SK-N-SH (cell line): ENCODE measurements around the gene C22orf15. TPM values are rescaled to one million over a fixed set of nuclear protein-coding genes. Genes with fewer than 3 reads are reported as not detected.
A peak's percentile ranks its signal among the peaks of the same experiment; 100 is the strongest.

Source experiments
- CTCF ChIA-PET: fragments of 300-600, 350-600 bp; formaldehyde crosslinking; extraction: SDS; loops from one replicate; lab custom pipeline; 2021; lab: Yijun Ruan, JAX
- POLR2A ChIA-PET: fragments of 350-600 bp; sonication (Branson Sonifier 250); formaldehyde crosslinking; extraction: SDS; loops from one replicate; lab custom pipeline; 2020; ENCODE audit warnings: antibody characterized with exemption, inconsistent platforms; lab: Yijun Ruan, JAX
- DNase-seq: peaks from one replicate; pipeline ENCODE4 v3.0.0; 2012
- H2AFZ ChIP-seq: fragments of 200-600 bp; sonication (generic); 2 replicates; pipeline ENCODE4 v1.8.1; 2016; ENCODE audit warnings: antibody characterized with exemption, mild to moderate bottlenecking, low read depth
- H3F3A ChIP-seq: fragments of 200-600 bp; sonication (generic); replicated peaks from 2 replicates; pipeline ENCODE3; 2016; ENCODE audit warnings: antibody characterized with exemption, mild to moderate bottlenecking; ENCODE audit not compliant: insufficient read depth
- H3K27ac ChIP-seq, 2 experiments: fragments of 200-500 bp in 1 of 2; fragments of 200-600 bp in 1 of 2; sonication (Bioruptor generic) in 1 of 2; sonication (generic), shearing (Covaris generic) in 1 of 2; 2 replicates each; pipeline versions ENCODE4 v1.5.1 to v1.6.1; 2014 to 2016; ENCODE audit warnings: low read depth in 2 of 2, inconsistent platforms in 1 of 2, low read length in 1 of 2, mild to moderate bottlenecking in 1 of 2, mixed read lengths in 1 of 2
- H3K27me3 ChIP-seq: fragments of 200-600 bp; sonication (generic), shearing (Covaris generic); 2 replicates; pipeline ENCODE4 v1.6.1; 2016; ENCODE audit warnings: mixed run types; ENCODE audit not compliant: insufficient read depth
- H3K36me3 ChIP-seq, 2 experiments: fragments of 200-500 bp in 1 of 2; fragments of 200-600 bp in 1 of 2; sonication (Bioruptor generic) in 1 of 2; sonication (generic) in 1 of 2; replicated peaks in 1 of 2; 2 replicates each; pipeline versions ENCODE3 to v1.5.1; 2014 to 2016; ENCODE audit warnings: low read length in 1 of 2, mild to moderate bottlenecking in 1 of 2; ENCODE audit not compliant: insufficient read depth in 2 of 2, control insufficient read depth in 1 of 2
- H3K4me1 ChIP-seq, 2 experiments: fragments of 200-500 bp in 1 of 2; fragments of 200-600 bp in 1 of 2; sonication (Bioruptor generic) in 1 of 2; sonication (generic), shearing (Covaris generic) in 1 of 2; 2 replicates each; pipeline versions ENCODE4 v1.5.1 to v1.6.1; 2014 to 2016; ENCODE audit warnings: low read depth in 1 of 2, low read length in 1 of 2, mixed run types in 1 of 2; ENCODE audit not compliant: insufficient read depth in 2 of 2, control insufficient read depth in 1 of 2
- H3K4me2 ChIP-seq: fragments of 200-600 bp; sonication (generic), shearing (Covaris generic); 2 replicates; pipeline ENCODE4 v1.6.1; 2017; ENCODE audit warnings: mixed run types
- H3K4me3 ChIP-seq, 2 experiments: fragments of 200-500 bp in 1 of 2; fragments of 200-600 bp in 1 of 2; sonication (Bioruptor generic) in 1 of 2; sonication (generic), shearing (Covaris generic) in 1 of 2; 2 replicates each; pipeline versions ENCODE4 v1.5.1 to v1.8.1; 2014 to 2016; ENCODE audit warnings: low read depth in 2 of 2, inconsistent platforms in 1 of 2, low read length in 1 of 2, mild to moderate bottlenecking in 1 of 2, mixed read lengths in 1 of 2, moderate library complexity in 1 of 2
- H3K79me2 ChIP-seq: fragments of 200-600 bp; sonication (generic); 2 replicates; pipeline ENCODE4 v1.8.1; 2017; ENCODE audit warnings: mild to moderate bottlenecking; ENCODE audit not compliant: insufficient read depth
- H3K9ac ChIP-seq: fragments of 200-600 bp; sonication (generic); 2 replicates; pipeline ENCODE4 v1.6.1; 2017; ENCODE audit warnings: mixed run types
- H3K9me2 ChIP-seq: fragments of 200-600 bp; sonication (generic); 2 replicates; pipeline ENCODE4 v1.6.1; 2017; ENCODE audit warnings: mixed run types
- H3K9me3 ChIP-seq: fragments of 200-600 bp; sonication (generic); 2 replicates; pipeline ENCODE4 v1.6.1; 2017; ENCODE audit warnings: mixed run types, mild to moderate bottlenecking, moderate library complexity
- H4K20me1 ChIP-seq: fragments of 200-600 bp; sonication (generic); 2 replicates; pipeline ENCODE4 v1.6.1; 2017; ENCODE audit warnings: mild to moderate bottlenecking, mixed run types; ENCODE audit not compliant: insufficient read depth
- EP300 ChIP-seq, 2 experiments: IDR thresholded peaks; 2 replicates each; pipeline versions ENCODE4 v1.4.0 to v1.6.1; 2012; ENCODE audit warnings: borderline replicate concordance in 1 of 2, low read depth in 1 of 2, low read length in 1 of 2
- FOSL2 ChIP-seq: IDR thresholded peaks from 2 replicates; pipeline ENCODE4 v1.4.0; 2012; ENCODE audit warnings: low read depth, mild to moderate bottlenecking, moderate library complexity, borderline replicate concordance
- FOXM1 ChIP-seq: IDR thresholded peaks from 2 replicates; pipeline ENCODE4 v1.4.0; 2012; ENCODE audit warnings: low read depth, mild to moderate bottlenecking
- JUND ChIP-seq: IDR thresholded peaks from 2 replicates; pipeline ENCODE4 v1.4.0; 2012
- MEF2A ChIP-seq: IDR thresholded peaks from 2 replicates; pipeline ENCODE4 v1.4.0; 2012; ENCODE audit warnings: low read depth, borderline replicate concordance
- NRF1 ChIP-seq: IDR thresholded peaks from 2 replicates; pipeline ENCODE4 v1.6.1; 2012; ENCODE audit warnings: low read depth, mild to moderate bottlenecking, low read length
- RCOR1 ChIP-seq: fragments of 150-350 bp; IDR thresholded peaks from 2 replicates; pipeline ENCODE4 v1.6.1; 2017; ENCODE audit warnings: antibody characterized with exemption, low read length
- SMC3 ChIP-seq: IDR thresholded peaks from 2 replicates; pipeline ENCODE4 v1.6.1; 2012; ENCODE audit warnings: low read depth, low read length, improper control_type of control experiment
- TCF12 ChIP-seq: IDR thresholded peaks from 2 replicates; pipeline ENCODE4 v1.4.0; 2012
- WGBS: methylation state at CpG from one replicate; pipeline ENCODE4 v1.1.6; 2017; ENCODE audit warnings: low lambda C conversion rate; 5-methylcytosine and 5-hydroxymethylcytosine counted together
- polyA plus RNA-seq, 3 experiments: library from polyadenylated mRNA; depleted of rRNA; stranded (reverse); fragments of >200 nt; gene quantifications; 2 replicates each; pipeline ENCODE4 v1.2.3, GENCODE V29; 2012
- TF ChIP-seq, protein P1 (sequence below): IDR thresholded peaks from 2 replicates; pipeline ENCODE4 v1.4.0; 2012; ENCODE audit warnings: low read depth
- TF ChIP-seq, protein P2 (sequence below): IDR thresholded peaks from 2 replicates; pipeline ENCODE4 v1.6.1; 2012; ENCODE audit warnings: mild to moderate bottlenecking, low read depth, low read length, moderate library complexity

C22orf15 gene
- polyA plus RNA-seq, 1 of the 3 experiments (the other 2 are of a cell fraction): 1.6 TPM

GRCh38 chr22:23787910-23788309, 25.1 kb downstream of the C22orf15 start:
- Histone ChIP-seq H3K9me2 (no peaks in the 10 kb centered on the region), H3K9ac (peak overlapping the region; percentile 99), H3K27ac (peak overlapping the region; percentile 70 to 98; a peak in 3 of 4 replicates), H2AFZ (peak overlapping the region; percentile 34; the same call in 1 of the 2 replicates), H3K4me1 (peaks cover 0 to 48% of the 10 kb centered on the region in 2 experiments; a peak in 2 of 4 replicates), H3K4me3 (peak overlapping the region; percentile 84 to 92), H3K36me3 (peaks cover 0 to 10% of the 10 kb centered on the region in 2 experiments), H3K79me2 (peaks cover 57% of the 10 kb centered on the region), H3K27me3 (no peaks in the 10 kb centered on the region), H4K20me1 (peaks cover 55% of the 10 kb centered on the region), H3K9me3 (no peaks in the 10 kb centered on the region), H3F3A (peaks cover 4% of the 10 kb centered on the region), H3K4me2 (peak overlapping the region; percentile 96)
- TF ChIP-seq FOSL2 (no peak), EP300 (IDR thresholded peaks at IDR 0.05; ENCODE audit: borderline replicate concordance in 1 of 2, low read depth in 1 of 2, low read length in 1 of 2) (no peak), SMC3 (no peak), JUND (no peak), MEF2A (no peak), NRF1 (no peak)
- TF ChIP-seq, protein P1, sequence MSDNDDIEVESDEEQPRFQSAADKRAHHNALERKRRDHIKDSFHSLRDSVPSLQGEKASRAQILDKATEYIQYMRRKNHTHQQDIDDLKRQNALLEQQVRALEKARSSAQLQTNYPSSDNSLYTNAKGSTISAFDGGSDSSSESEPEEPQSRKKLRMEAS: no peak
- no peak for DNase-seq
- WGBS: 64% methylated on average over 3 of the region's 3 CpGs
- ChIA-PET POLR2A (interaction anchor here (0.9 kb wide), 1 partner anchor 13 kb away, joined by 4 read pairs; no protein-coding TSS in a partner anchor), CTCF (interaction anchor here (0.7 to 5.3 kb wide), 4 partner anchors 10 to 61 kb away, joined by 3 to 36 read pairs (median 7); partner anchors contain the start of gene CHCHD10)

DNA sequence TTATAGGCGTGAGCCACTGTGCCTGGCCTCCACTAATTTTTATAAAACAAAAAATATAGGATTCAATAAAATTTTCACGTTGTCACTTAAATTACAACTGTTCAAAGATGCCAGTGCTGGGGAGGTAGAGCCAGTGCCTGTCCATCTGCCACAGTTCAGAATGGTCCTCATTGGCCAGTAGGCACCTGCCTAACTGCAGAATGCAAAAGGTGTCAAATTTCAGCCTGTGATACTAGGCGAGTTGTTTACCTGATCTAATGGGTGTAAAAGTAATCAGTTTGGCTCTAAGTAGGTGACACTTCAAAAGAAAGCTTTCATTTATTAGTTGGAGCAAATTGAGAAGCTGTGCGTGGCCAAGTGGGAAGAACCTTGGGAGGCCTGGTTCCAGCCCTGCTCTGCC, 26.3 kb downstream of the C22orf15 start:
- H3K9ac ChIP-seq: no peak overlapping the region
- H3K27me3 ChIP-seq: no peaks in the 10 kb centered on the region
- H3F3A ChIP-seq: peaks cover 5% of the 10 kb centered on the region
- H3K9me3 ChIP-seq: no peaks in the 10 kb centered on the region
- TF ChIP-seq RCOR1 (no peak), EP300 (IDR thresholded peaks at IDR 0.05; ENCODE audit: borderline replicate concordance in 1 of 2, low read depth in 1 of 2, low read length in 1 of 2) (no peak), FOXM1 (no peak), TCF12 (no peak)
- TF ChIP-seq, protein P2, sequence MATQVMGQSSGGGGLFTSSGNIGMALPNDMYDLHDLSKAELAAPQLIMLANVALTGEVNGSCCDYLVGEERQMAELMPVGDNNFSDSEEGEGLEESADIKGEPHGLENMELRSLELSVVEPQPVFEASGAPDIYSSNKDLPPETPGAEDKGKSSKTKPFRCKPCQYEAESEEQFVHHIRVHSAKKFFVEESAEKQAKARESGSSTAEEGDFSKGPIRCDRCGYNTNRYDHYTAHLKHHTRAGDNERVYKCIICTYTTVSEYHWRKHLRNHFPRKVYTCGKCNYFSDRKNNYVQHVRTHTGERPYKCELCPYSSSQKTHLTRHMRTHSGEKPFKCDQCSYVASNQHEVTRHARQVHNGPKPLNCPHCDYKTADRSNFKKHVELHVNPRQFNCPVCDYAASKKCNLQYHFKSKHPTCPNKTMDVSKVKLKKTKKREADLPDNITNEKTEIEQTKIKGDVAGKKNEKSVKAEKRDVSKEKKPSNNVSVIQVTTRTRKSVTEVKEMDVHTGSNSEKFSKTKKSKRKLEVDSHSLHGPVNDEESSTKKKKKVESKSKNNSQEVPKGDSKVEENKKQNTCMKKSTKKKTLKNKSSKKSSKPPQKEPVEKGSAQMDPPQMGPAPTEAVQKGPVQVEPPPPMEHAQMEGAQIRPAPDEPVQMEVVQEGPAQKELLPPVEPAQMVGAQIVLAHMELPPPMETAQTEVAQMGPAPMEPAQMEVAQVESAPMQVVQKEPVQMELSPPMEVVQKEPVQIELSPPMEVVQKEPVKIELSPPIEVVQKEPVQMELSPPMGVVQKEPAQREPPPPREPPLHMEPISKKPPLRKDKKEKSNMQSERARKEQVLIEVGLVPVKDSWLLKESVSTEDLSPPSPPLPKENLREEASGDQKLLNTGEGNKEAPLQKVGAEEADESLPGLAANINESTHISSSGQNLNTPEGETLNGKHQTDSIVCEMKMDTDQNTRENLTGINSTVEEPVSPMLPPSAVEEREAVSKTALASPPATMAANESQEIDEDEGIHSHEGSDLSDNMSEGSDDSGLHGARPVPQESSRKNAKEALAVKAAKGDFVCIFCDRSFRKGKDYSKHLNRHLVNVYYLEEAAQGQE: no peak
- TF ChIP-seq, all 33 proteins: peak for 0
- DNase-seq: no peak
- Histone ChIP-seq H3K4me1 (peaks cover 0 to 44% of the 10 kb centered on the region in 2 experiments; a peak in 2 of 4 replicates), H3K27ac (no peak overlapping the region), H3K36me3 (peaks cover 4 to 17% of the 10 kb centered on the region in 2 experiments), H3K9me2 (no peaks in the 10 kb centered on the region), H3K4me3 (no peak overlapping the region), H3K79me2 (peaks cover 67% of the 10 kb centered on the region), H3K4me2 (no peak overlapping the region), H2AFZ (no peak overlapping the region), H4K20me1 (peaks cover 56% of the 10 kb centered on the region)
- ChIA-PET CTCF (interaction anchor here (0.6 to 5.3 kb wide), 11 partner anchors 11 to 68 kb away, joined by 3 to 36 read pairs (median 4); partner anchors contain the start of genes CHCHD10 and SLC2A11), POLR2A (no interaction called here)
- 74% methylated on average over 4 of the region's 4 CpGs for WGBS
